Measurements from ENCODE around the gene MAST1. TPM values are rescaled to one million over a fixed set of nuclear protein-coding genes. Genes with fewer than 3 reads are reported as not detected.

MAST1 gene
- total RNA-seq, 2 experiments from 2014 or later, result 2.4 to 3.0 TPM

DNA sequence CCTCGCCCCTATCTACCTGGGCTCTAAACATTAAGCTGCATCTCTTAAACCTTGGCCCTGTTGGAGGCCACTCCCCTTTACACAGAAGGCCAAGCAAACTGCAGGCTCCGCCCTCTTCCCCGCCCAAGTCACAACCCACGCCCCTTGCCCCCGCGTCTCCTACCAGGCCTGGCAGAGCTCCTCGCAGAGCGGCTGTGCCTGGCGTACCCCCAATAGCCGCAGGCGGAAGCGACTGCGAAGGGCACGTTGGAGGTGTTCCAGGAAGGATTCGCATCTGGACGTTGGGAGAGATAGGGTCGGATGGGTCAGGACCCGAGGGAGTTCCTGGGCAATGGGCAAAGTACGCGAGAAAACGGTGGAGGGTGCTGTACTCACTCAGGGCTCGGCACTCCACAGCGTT lies 9.8 kb upstream of the MAST1 start:
- POLR2A ChIA-PET, result interaction anchor here (0.6 kb wide), 1 partner anchor 205 kb away, joined by 4 read pairs; no protein-coding TSS in a partner anchor
- no peaks in the 10 kb centered on the region for H3K36me3 Mint-ChIP-seq (ENCODE audit: low read depth)
- intact Hi-C loops (cut with micrococcal nuclease), result no loop called here
- ATAC-seq (peak; percentile 77), DNase-seq (peak; percentile 76)
- peaks cover 1% of the 10 kb centered on the region for H3K9me3 Mint-ChIP-seq
- H3K4me3 Mint-ChIP-seq, result no peak overlapping the region
- H3K27me3 Mint-ChIP-seq, result peaks cover 63% of the 10 kb centered on the region
- H3K27ac Mint-ChIP-seq, result no peak overlapping the region
- H3K4me1 Mint-ChIP-seq (ENCODE audit: low read depth), result peaks cover 14% of the 10 kb centered on the region
- TF ChIP-seq, protein P1, sequence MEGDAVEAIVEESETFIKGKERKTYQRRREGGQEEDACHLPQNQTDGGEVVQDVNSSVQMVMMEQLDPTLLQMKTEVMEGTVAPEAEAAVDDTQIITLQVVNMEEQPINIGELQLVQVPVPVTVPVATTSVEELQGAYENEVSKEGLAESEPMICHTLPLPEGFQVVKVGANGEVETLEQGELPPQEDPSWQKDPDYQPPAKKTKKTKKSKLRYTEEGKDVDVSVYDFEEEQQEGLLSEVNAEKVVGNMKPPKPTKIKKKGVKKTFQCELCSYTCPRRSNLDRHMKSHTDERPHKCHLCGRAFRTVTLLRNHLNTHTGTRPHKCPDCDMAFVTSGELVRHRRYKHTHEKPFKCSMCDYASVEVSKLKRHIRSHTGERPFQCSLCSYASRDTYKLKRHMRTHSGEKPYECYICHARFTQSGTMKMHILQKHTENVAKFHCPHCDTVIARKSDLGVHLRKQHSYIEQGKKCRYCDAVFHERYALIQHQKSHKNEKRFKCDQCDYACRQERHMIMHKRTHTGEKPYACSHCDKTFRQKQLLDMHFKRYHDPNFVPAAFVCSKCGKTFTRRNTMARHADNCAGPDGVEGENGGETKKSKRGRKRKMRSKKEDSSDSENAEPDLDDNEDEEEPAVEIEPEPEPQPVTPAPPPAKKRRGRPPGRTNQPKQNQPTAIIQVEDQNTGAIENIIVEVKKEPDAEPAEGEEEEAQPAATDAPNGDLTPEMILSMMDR (IDR thresholded peaks at IDR 0.05), result no peak
- CTCF ChIA-PET, result interaction anchor here (0.6 to 1.5 kb wide), 4 partner anchors 9 to 254 kb away, joined by 3 to 5 read pairs (median 4); no protein-coding TSS in a partner anchor

DNA sequence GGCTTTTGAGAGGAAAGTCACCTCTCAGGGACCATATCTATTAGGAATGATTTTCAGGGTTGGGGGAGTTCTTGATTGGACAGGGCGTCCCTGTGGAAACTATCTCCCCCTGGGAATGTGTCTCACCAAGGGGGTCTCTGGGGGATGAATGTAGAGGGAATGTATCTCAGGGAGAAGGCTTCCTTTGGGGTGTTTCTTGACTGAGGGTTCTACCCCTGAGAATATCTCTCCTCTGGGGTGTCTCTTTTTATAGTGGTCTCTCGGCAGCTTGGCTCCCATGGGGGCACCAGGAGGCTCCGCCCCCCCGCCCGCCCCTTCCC lies 4.9 kb upstream of the MAST1 start:
- peaks cover 27% of the 10 kb centered on the region for H3K4me1 Mint-ChIP-seq (ENCODE audit: low read depth)
- peaks cover 1% of the 10 kb centered on the region for H3K9me3 Mint-ChIP-seq
- ATAC-seq, result no peak
- ChIA-PET POLR2A (no interaction called here), CTCF (no interaction called here)
- intact Hi-C loops (cut with micrococcal nuclease), result no loop called here
- H3K27ac Mint-ChIP-seq, result no peak overlapping the region
- TF ChIP-seq, protein P1 (IDR thresholded peaks at IDR 0.05), result no peak
- H3K27me3 Mint-ChIP-seq, result peaks cover 75% of the 10 kb centered on the region
- DNase-seq, result no peak
- no peaks in the 10 kb centered on the region for H3K36me3 Mint-ChIP-seq (ENCODE audit: low read depth)
- peak overlapping the region; percentile 15 for H3K4me3 Mint-ChIP-seq

DNA sequence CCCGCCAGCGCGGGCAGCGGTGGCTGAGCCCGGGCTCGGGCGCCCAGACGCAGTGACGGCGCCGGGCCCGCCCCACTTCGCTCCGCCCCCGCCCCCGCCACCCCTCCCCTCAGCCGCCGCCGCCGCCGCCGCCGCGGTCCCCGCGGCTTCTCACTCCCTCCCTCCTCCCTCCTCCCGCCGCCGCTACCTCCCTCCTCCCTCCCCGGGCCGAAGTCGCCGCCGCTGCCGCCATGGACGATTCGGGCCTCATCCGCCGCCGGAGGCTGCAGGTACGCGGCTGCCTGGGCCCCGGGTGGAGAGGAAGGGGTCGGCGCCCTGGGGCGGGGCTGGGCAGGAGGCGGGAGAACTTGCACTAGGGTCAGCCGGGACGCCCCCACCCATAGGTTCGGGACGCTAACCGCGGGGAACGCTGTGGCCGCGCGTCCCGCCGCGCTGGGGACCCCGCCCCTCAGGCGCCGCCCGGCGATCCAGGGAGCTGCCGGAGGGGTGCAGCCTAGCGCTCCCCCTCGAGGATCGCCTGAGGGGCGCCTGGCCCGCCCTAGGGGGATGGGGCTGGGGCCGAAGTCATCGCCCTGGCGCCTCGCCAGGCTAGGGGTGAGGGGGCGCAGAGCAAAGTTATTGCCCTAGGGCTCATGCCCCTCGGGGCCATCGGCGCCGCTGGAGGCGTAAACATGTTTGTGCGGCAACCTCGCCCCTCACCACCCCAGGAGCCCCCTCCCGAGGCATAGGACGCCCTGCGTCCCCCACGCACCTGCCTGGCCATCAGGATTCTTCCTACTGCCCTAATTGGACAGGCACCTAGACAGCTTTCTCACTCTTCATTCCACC lies 4.4 kb upstream of the MAST1 start:
- Mint-ChIP-seq H3K36me3 (ENCODE audit: low read depth) (no peaks in the 10 kb centered on the region), H3K27ac (no peak overlapping the region), H3K9me3 (peaks cover 1% of the 10 kb centered on the region), H3K4me3 (peak overlapping the region; percentile 31), H3K27me3 (peaks cover 74% of the 10 kb centered on the region), H3K4me1 (ENCODE audit: low read depth) (peaks cover 24% of the 10 kb centered on the region)
- ChIA-PET POLR2A (interaction anchor here (1.3 to 1.4 kb wide), 3 partner anchors 9 to 99 kb away, joined by 3 read pairs; partner anchors contain the start of genes FARSA and GET3), CTCF (interaction anchor here (0.8 to 1.5 kb wide), 5 partner anchors 9 to 101 kb away, joined by 3 to 13 read pairs (median 5); no protein-coding TSS in a partner anchor)
- no peak for ATAC-seq
- intact Hi-C loops (cut with micrococcal nuclease), result no loop called here
- DNase-seq, result peak; percentile 31
- TF ChIP-seq, protein P1 (IDR thresholded peaks at IDR 0.05), result no peak

DNA sequence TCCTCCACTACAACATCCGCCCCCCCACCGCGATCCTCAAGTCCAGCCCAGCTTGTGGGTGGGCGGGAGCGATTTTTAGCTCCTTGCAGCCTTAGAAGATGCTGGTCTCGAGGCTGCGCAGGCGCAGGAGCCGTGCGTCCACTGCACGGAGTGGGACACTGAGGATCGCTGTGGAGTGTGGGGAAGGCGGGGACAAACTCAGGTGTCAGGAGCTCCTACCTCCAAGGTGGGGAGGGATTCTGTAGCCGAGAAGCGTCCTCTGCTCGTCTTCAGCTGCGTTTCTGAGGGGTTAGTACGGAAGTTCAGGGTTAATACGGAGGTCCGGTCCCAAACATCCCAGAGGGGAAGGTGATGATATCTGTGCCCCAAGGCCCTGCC lies 3.8 kb upstream of the MAST1 start, which contains the start of gene RTBDN:
Gene RTBDN (minus strand): TSS at position 14 of the 378 bp plus-strand sequence. CDS start 4,600 bp downstream, outside the sequence.
- intact Hi-C loops (cut with micrococcal nuclease), result no loop called here
- DNase-seq (peak; percentile 63), ATAC-seq (no peak)
- peak within 1 kb of the TSS; percentile 31 for H3K4me3 Mint-ChIP-seq
- no peaks in the 10 kb centered on the region for H3K36me3 Mint-ChIP-seq (ENCODE audit: low read depth)
- POLR2A ChIA-PET, result interaction anchor here (1.3 to 1.4 kb wide), 3 partner anchors 10 to 99 kb away, joined by 3 read pairs; partner anchors contain the start of genes FARSA and GET3
- CTCF ChIA-PET, result interaction anchor here (0.8 to 1.5 kb wide), 5 partner anchors 10 to 101 kb away, joined by 3 to 13 read pairs (median 5); no protein-coding TSS in a partner anchor
- no peak within 1 kb of the TSS for H3K27ac Mint-ChIP-seq
- peaks cover 76% of the 10 kb centered on the region for H3K27me3 Mint-ChIP-seq
- TF ChIP-seq, protein P1 (IDR thresholded peaks at IDR 0.05), result no peak
- peaks cover 1% of the 10 kb centered on the region for H3K9me3 Mint-ChIP-seq
- H3K4me1 Mint-ChIP-seq (ENCODE audit: low read depth), result peaks cover 30% of the 10 kb centered on the region
